Ishikawa (cell line): Measurements from ENCODE around the gene KSR2.

ENCODE experiments used
- CEBPB ChIP-seq: IDR thresholded peaks from 2 replicates; pipeline ENCODE4 v1.6.1; 2012
- CREB1 ChIP-seq: IDR thresholded peaks from 2 replicates; pipeline ENCODE4 v1.6.1; 2012; ENCODE audit warnings: low read depth
- EGR1 ChIP-seq: IDR thresholded peaks from 2 replicates; pipeline ENCODE4 v1.6.1; 2012
- EP300 ChIP-seq: IDR thresholded peaks from 2 replicates; pipeline ENCODE4 v1.6.1; 2012; ENCODE audit warnings: borderline replicate concordance
- FOXM1 ChIP-seq: IDR thresholded peaks from 2 replicates; pipeline ENCODE4 v1.6.1; 2012; ENCODE audit warnings: low read depth, borderline replicate concordance
- NFIC ChIP-seq: IDR thresholded peaks from 2 replicates; pipeline ENCODE4 v1.6.1; 2012
- RAD21 ChIP-seq: IDR thresholded peaks from 2 replicates; pipeline ENCODE4 v1.6.1; 2012; ENCODE audit warnings: low read depth
- TAF1 ChIP-seq: IDR thresholded peaks from 2 replicates; pipeline ENCODE4 v1.6.1; 2012; ENCODE audit warnings: low read depth, mild to moderate bottlenecking
- TCF12 ChIP-seq: IDR thresholded peaks from 2 replicates; pipeline ENCODE4 v1.6.1; 2012; ENCODE audit warnings: low read depth
- TEAD4 ChIP-seq: IDR thresholded peaks from 2 replicates; pipeline ENCODE4 v1.6.1; 2012
- YY1 ChIP-seq: IDR thresholded peaks from 2 replicates; pipeline ENCODE4 v1.6.1; 2012; ENCODE audit warnings: low read depth
- ZBTB7A ChIP-seq: IDR thresholded peaks from 2 replicates; pipeline ENCODE4 v1.6.1; 2012; ENCODE audit warnings: low read depth
- TF ChIP-seq, protein P1 (sequence below): IDR thresholded peaks from 2 replicates; pipeline ENCODE4 v1.6.1; 2012; ENCODE audit warnings: low read depth, mild to moderate bottlenecking
- TF ChIP-seq, protein P2 (sequence below): IDR thresholded peaks from 2 replicates; pipeline ENCODE4 v1.6.1; 2012
- TF ChIP-seq, protein P3 (sequence below): IDR thresholded peaks from 2 replicates; pipeline ENCODE4 v1.6.1; 2012

KSR2 gene

DNA sequence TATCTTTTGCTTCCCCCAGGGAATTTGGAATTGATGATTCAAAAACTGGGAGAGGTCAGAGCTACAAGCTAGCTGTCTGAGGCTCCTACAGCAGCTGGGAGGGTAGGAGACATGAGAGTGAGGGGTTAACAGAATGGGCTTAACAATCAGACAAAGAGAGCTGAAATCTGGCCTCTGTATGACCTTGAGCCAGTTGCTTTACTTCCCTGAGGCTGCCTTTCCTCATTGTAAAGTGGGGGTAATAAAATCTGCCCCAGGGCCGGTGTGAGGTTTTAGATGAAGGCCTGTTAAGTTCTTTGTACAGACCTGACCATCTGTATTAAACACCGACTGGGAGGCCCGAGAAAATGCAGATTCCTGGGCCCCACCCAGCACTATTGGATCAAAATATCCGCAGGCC, 443.0 kb downstream of the KSR2 start:
- TF ChIP-seq YY1 (no peak), CEBPB (no peak), RAD21 (no peak), TEAD4 (no peak), EGR1 (no peak), EP300 (no peak), NFIC (no peak), FOXM1 (no peak), TCF12 (no peak), TAF1 (no peak), ZBTB7A (no peak)
- TF ChIP-seq, protein P1, sequence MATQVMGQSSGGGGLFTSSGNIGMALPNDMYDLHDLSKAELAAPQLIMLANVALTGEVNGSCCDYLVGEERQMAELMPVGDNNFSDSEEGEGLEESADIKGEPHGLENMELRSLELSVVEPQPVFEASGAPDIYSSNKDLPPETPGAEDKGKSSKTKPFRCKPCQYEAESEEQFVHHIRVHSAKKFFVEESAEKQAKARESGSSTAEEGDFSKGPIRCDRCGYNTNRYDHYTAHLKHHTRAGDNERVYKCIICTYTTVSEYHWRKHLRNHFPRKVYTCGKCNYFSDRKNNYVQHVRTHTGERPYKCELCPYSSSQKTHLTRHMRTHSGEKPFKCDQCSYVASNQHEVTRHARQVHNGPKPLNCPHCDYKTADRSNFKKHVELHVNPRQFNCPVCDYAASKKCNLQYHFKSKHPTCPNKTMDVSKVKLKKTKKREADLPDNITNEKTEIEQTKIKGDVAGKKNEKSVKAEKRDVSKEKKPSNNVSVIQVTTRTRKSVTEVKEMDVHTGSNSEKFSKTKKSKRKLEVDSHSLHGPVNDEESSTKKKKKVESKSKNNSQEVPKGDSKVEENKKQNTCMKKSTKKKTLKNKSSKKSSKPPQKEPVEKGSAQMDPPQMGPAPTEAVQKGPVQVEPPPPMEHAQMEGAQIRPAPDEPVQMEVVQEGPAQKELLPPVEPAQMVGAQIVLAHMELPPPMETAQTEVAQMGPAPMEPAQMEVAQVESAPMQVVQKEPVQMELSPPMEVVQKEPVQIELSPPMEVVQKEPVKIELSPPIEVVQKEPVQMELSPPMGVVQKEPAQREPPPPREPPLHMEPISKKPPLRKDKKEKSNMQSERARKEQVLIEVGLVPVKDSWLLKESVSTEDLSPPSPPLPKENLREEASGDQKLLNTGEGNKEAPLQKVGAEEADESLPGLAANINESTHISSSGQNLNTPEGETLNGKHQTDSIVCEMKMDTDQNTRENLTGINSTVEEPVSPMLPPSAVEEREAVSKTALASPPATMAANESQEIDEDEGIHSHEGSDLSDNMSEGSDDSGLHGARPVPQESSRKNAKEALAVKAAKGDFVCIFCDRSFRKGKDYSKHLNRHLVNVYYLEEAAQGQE: no peak
- TF ChIP-seq, protein P2, sequence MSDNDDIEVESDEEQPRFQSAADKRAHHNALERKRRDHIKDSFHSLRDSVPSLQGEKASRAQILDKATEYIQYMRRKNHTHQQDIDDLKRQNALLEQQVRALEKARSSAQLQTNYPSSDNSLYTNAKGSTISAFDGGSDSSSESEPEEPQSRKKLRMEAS: no peak
- TF ChIP-seq, protein P3, sequence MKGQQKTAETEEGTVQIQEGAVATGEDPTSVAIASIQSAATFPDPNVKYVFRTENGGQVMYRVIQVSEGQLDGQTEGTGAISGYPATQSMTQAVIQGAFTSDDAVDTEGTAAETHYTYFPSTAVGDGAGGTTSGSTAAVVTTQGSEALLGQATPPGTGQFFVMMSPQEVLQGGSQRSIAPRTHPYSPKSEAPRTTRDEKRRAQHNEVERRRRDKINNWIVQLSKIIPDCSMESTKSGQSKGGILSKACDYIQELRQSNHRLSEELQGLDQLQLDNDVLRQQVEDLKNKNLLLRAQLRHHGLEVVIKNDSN: no peak

DNA sequence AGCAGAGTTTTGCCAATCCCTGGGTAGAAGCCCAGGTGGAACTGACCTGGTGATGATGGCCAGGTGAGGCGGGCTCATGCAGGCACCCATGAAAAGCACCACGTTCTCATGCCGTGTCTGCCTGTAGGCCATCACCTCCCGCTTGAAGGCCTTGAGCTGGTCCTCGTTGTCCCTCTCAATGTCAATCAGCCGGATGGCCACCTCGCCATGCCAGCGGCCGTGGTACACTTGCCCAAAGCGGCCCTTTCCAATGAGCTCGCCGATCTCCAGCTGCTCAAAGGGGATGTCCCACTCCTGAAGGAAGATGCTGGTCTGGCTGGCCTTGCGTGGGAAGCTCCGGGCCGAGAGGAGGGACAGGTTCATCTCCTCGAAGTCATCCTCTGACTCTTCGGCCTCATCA, 444.0 kb downstream of the KSR2 start:
- TF ChIP-seq ZBTB7A (no peak), RAD21 (no peak), TEAD4 (no peak), EGR1 (no peak), CEBPB (no peak), YY1 (no peak), NFIC (no peak), EP300 (no peak)
- TF ChIP-seq, protein P3: no peak
- TF ChIP-seq, protein P2: no peak
- TF ChIP-seq, protein P1: no peak

DNA sequence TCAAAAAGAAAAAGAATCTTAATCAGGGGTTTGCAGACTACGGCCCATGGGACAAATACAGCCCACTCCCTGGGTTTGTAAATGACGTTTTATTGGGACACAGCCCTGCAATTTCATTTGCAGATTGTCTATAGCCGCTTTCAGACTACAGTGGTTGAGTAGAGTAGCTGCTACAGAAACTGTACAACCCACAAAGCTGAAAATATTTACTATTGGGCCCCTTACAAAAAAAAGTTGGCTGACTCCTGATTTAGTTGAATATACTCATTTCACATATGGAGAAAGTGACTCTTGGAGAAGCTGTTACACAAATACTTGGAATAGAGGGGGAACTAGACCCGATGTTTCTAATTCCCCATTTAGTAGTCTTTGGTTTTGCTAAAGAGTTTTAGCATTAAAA, 444.8 kb downstream of the KSR2 start:
- TF ChIP-seq FOXM1 (no peak), TCF12 (no peak), CEBPB (no peak), EP300 (no peak), CREB1 (no peak), YY1 (no peak), ZBTB7A (no peak), RAD21 (no peak), TAF1 (no peak), NFIC (no peak), EGR1 (no peak)
- TF ChIP-seq, protein P2: no peak
- TF ChIP-seq, protein P3: no peak
- TF ChIP-seq, protein P1: no peak

DNA sequence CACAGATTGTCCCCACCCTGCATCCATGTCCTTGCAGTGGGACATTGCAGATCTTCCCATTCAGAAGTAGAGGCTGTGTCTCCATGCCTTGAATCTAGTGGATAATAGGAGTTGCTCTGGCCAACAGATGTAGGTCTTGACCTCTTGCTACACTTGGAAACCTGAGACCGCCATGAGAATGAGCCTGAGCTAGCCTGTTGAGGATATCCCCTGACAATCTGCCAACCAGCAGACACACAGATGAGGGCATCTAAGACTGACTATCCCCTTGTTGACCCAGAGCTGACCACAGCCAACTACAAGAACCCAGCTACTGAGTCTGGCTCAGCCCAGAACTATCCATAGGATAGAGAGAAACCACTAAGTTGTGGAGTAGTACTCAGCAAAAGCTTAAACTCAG, 446.2 kb downstream of the KSR2 start:
- TF ChIP-seq EP300: no peak
- no peak for TF ChIP-seq CREB1
- no peak for TF ChIP-seq RAD21
- TF ChIP-seq, protein P1: no peak
- TF ChIP-seq YY1: no peak
- no peak for TF ChIP-seq TAF1
- TF ChIP-seq, protein P3: no peak
- TF ChIP-seq FOXM1: no peak
- no peak for TF ChIP-seq EGR1
- no peak for TF ChIP-seq NFIC
- TF ChIP-seq CEBPB: no peak
- TF ChIP-seq TCF12: no peak
- TF ChIP-seq ZBTB7A: no peak
- no peak for TF ChIP-seq TEAD4
- TF ChIP-seq, protein P2: no peak
